AG04449 (cell line): ENCODE results near the gene HLA-DMB.

Source experiments
- CTCF ChIA-PET: fragments of 350-600 bp; formaldehyde crosslinking; extraction: SDS; loops from one replicate; lab custom pipeline; 2021; ENCODE audit warnings: antibody characterized with exemption; lab: Yijun Ruan, JAX
- POLR2A ChIA-PET: fragments of 400-600, 350-600 bp; formaldehyde crosslinking; extraction: SDS; loops from one replicate; lab custom pipeline; 2020; ENCODE audit warnings: antibody characterized with exemption, inconsistent platforms; lab: Yijun Ruan, JAX
- DNase-seq: peaks from one replicate; pipeline ENCODE4 v3.0.0-alpha.2; 2010; ENCODE audit warnings: low read depth, low spot score
- H3K4me3 ChIP-seq: 2 replicates; pipeline ENCODE4 v1.5.1; 2011; ENCODE audit warnings: low read depth, mild to moderate bottlenecking, control low read depth, low read length
- TF ChIP-seq, protein P1 (sequence below): IDR thresholded peaks from one replicate; pipeline ENCODE4 v1.5.1; 2011; ENCODE audit warnings: mild to moderate bottlenecking, moderate library complexity, low read length, control low read depth, inconsistent platforms; ENCODE audit not compliant: insufficient read depth; ENCODE audit errors: missing control alignments

Gene HLA-DMB

DNA sequence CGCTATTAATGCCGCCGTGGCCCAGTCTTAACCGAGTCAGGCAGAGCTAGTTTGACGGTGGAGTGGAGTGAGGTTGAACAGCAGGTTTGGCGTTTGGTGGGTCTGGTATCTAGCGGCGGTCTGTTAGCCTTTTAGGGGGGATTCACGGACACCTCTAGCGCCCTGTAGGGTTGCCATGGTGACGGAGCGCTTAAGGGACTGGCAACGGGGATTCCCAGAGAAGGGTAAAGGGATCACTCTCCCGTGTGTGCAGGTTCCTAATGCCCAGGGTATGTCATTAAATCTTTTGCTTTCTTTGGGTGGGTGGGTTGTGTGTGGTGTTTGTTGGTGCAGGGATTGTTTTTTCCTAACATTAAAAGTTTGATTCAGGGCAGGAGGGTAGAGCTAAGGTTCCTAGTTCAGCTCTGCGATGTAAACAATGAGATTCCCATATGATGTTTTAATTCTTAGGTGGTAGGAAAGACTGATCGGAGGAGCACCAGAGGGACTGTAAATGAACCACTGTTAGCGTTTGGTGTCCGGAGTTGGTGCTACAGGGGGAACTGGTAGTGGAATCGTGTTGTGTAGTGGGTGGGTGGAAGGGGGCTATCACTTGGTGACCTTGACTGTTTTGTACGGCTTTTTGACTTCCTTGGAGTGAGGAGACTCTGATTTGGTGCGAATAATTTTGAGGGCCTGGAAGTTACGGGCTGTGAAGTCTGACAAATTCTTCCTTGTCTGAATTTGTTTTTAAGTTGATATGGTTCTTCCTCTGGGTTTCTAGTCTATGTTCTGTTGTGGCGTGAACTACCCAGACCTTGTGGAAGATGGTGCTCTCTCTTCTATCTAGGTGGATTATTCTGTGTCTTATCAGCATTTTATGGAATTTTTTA, 32.6 kb upstream of the HLA-DMB start:
- ChIA-PET POLR2A (interaction anchor here (1.2 to 6.3 kb wide), 8 partner anchors 10 to 276 kb away, joined by 3 to 104 read pairs (median 28); partner anchors contain the start of genes HLA-DMA, PSMB9, TAP1 and TAP2), CTCF (interaction anchor here (1.1 to 13.0 kb wide), 8 partner anchors 12 to 274 kb away, joined by 3 to 142 read pairs (median 6); partner anchors contain the start of genes HLA-DMA and TAP2)
- DNase-seq = no peak
- TF ChIP-seq, protein P1, sequence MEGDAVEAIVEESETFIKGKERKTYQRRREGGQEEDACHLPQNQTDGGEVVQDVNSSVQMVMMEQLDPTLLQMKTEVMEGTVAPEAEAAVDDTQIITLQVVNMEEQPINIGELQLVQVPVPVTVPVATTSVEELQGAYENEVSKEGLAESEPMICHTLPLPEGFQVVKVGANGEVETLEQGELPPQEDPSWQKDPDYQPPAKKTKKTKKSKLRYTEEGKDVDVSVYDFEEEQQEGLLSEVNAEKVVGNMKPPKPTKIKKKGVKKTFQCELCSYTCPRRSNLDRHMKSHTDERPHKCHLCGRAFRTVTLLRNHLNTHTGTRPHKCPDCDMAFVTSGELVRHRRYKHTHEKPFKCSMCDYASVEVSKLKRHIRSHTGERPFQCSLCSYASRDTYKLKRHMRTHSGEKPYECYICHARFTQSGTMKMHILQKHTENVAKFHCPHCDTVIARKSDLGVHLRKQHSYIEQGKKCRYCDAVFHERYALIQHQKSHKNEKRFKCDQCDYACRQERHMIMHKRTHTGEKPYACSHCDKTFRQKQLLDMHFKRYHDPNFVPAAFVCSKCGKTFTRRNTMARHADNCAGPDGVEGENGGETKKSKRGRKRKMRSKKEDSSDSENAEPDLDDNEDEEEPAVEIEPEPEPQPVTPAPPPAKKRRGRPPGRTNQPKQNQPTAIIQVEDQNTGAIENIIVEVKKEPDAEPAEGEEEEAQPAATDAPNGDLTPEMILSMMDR = no peak
- H3K4me3 ChIP-seq = peak overlapping the region; percentile 92

DNA sequence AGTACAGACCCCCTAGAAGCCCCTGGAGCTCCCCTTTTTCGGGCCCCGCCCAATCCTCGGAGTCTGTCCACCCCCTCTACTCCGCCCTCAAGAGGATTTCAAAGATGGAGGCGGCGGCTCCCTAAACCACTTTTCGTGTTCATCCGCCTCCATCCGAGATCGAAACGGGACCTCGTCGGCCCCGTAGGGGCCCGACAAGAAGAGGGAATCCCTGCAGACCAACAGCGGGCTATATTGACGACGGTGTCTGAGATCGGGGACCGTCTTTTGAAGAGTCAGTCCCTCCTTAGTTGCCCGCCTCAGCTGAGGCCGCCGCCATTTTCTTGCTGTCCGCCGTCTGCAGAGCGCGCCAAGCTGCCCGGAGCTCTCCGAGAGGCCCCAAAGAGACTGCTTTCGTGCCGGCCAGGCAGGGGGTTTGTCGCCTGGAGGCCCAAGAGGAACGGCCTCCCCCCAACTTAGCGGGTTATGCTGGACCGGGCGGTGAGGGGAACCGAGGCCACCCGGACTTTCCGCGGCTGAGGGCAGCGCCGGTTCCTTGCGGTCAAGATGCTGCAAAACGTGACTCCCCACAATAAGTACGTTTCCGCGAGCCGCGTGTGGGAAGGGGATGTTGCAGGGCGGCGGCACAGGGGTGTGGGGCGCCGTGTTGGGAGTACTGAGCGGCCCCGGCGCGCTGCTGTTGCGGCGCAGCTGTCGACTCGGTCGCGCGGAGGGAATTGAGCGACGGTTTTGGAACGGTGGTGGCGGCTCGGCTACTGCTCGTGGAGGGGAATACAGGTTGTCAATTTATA, 31.7 kb upstream of the HLA-DMB start:
- no peak for DNase-seq

DNA sequence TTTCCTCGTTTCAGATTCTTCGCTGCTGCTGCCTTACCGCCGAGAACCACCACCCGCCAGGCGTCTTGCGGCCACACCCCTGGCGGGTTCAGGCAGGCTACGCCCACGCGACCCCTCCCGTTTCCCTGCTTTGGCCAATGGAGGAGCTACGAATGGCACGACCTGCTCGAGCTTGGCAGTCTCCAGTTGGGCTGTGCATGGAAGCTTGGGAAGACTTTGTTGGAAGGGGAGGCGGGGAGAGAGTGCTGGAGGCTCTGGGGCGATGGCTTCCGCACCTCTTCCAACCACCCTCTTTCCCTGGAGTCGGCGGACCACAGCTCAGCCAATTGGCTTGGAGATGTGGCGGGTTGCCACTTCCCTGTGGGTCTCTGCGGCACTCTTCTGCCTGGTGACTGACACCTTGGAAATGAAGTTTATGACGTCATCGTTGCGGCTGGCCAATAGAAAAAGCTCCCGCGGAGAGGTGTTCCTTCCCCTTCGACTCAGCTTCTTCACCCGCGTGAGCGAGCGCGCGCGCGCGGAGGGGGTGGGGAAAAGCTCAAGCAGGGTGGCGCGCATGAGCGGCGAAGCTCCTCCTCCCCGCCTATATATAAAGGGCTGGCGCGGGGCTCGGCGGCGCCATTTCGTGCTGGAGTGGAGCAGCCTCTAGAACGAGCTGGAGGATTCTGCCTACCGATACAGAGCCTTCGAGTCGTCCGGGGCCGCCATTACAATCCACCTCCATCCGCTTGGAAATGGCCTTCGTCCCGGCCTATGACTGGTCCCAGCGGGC, 30.9 kb upstream of the HLA-DMB start:
- DNase-seq = peak; percentile 99
- H3K4me3 ChIP-seq = peak overlapping the region; percentile 92
- CTCF ChIA-PET = interaction anchor here (0.6 to 13.0 kb wide), 10 partner anchors 13 to 277 kb away, joined by 3 to 182 read pairs (median 6); partner anchors contain the start of genes HLA-DMA and TAP2
- TF ChIP-seq, protein P1 = no peak
- POLR2A ChIA-PET = interaction anchor here (0.6 to 6.3 kb wide), 41 partner anchors 8 to 1109 kb away, joined by 3 to 104 read pairs (median 6); partner anchors contain the start of genes AGPAT1, B3GALT4, COL11A2 and FKBPL

More for the DNA sequence above, 31.7 kb upstream of the HLA-DMB start:
- peak overlapping the region; percentile 92 for H3K4me3 ChIP-seq
- CTCF ChIA-PET = interaction anchor here (1.1 to 13.0 kb wide), 11 partner anchors 12 to 276 kb away, joined by 3 to 182 read pairs (median 7); partner anchors contain the start of genes HLA-DMA and TAP2
- POLR2A ChIA-PET = interaction anchor here (0.7 to 6.3 kb wide), 37 partner anchors 7 to 843 kb away, joined by 3 to 104 read pairs (median 7); partner anchors contain the start of genes AGPAT1, B3GALT4, COL11A2 and FKBPL
- TF ChIP-seq, protein P1 = no peak

DNA sequence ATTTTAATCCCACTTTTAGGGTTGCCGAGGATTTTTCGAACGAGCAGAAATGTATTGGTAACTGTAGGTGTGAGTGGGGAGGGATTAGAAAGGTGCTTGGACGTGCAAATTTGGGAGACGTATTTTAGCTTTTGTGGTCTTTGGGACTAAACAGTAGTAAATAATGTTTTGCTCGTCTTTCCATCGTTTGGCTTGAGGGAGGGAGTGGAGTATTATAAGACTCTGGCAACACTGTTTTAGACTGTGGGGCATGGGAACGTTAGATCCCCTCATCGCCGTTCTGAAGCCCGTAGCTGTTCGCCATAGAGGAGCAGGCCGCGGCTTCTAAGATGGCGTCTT, 30.4 kb upstream of the HLA-DMB start:
- peak overlapping the region; percentile 81 for H3K4me3 ChIP-seq
- ChIA-PET CTCF (interaction anchor here (0.9 to 13.0 kb wide), 10 partner anchors 14 to 277 kb away, joined by 3 to 182 read pairs (median 6); partner anchors contain the start of genes HLA-DMA and TAP2), POLR2A (interaction anchor here (0.6 to 6.3 kb wide), 29 partner anchors 8 to 1109 kb away, joined by 3 to 104 read pairs (median 8); partner anchors contain the start of genes AGPAT1, B3GALT4, HLA-DMA and HLA-DMB)
- TF ChIP-seq, protein P1 = no peak
- DNase-seq = no peak

GRCh38 chr6:32970413-32971241, 29.8 kb upstream of the HLA-DMB start:
- POLR2A ChIA-PET = interaction anchor here (0.6 to 6.3 kb wide), 11 partner anchors 9 to 301 kb away, joined by 3 to 104 read pairs (median 34); partner anchors contain the start of genes HLA-DMA, HLA-DMB, RPS18 and TAP2
- TF ChIP-seq, protein P1 = no peak
- H3K4me3 ChIP-seq = peak overlapping the region; percentile 81
- CTCF ChIA-PET = interaction anchor here (0.9 to 13.0 kb wide), 6 partner anchors 14 to 132 kb away, joined by 3 to 182 read pairs (median 10); partner anchors contain the start of genes HLA-DMA and TAP2
- DNase-seq = peak; percentile 69
